ENCODE measurements around the gene PNMA8A. TPM values are rescaled to one million over a fixed set of nuclear protein-coding genes. Genes with fewer than 3 reads are reported as not detected.

PNMA8A gene
- total RNA-seq, 2 experiments from 2014 or later, result not detected

DNA sequence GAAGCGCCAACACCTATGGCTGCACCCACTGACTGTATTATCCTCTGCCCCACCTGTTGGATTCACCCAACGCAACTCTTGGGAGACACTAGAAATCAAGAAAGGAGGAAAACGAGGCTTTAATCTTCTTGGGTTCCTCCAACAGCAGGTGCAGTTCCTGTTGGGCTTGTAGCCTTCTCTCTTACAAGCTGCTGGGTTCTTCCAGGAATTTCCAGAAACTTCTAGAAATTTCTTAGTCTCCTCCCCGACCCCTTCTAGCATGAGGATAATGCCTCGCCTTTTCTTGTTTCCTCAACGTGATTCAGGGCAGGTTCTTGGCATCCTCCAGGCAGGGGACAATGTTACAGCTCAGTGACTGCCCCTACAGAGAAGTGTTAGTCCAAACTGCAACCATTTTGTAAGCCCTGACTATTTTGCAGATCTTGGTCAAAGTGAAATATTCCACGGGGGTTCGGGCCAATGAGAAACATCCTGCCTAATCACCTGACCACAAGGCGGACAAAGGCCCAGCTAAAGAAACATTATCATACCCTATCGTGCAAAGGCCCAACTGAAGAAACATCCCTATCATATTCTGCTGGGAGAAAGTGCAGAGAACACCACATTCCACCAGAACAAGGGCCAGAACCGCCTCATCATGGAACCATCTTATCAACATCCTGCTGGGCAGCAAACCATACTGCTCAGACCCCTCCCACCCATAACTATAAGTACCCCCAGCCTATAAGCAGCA lies 614 bp upstream of the PNMA8A start:
- Mint-ChIP-seq H3K4me3 (no peak overlapping the region), H3K4me1 (peaks cover 3% of the 10 kb centered on the region), H3K9me3 (no peaks in the 10 kb centered on the region), H3K27ac (no peak overlapping the region), H3K36me3 (ENCODE audit: low read depth) (no peaks in the 10 kb centered on the region), H3K27me3 (peaks cover 57% of the 10 kb centered on the region)
- ChIA-PET POLR2A (no interaction called here), CTCF (no interaction called here)
- DNase-seq, result no peak

DNA sequence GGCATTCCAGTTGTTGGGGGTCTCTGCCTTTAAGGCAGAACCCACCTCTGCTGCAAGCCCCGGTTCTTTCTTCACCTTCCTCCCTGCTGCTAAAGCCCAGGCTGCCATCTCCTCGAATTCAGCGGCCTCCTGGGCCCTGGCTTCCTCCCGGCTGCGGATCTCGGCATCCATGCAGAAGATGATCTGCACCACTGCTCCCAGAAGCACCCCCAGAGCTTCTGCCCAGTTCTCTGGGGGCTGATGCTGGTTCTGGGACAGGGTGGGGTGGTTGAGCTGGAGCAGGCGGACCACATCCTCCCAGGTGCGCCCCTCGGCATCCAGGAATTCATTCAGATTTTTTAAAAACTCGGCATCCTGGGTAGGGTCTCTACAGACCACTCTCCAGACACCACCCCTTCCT lies 987 bp downstream of the PNMA8A start:
- peaks cover 65% of the 10 kb centered on the region for H3K27me3 Mint-ChIP-seq

DNA sequence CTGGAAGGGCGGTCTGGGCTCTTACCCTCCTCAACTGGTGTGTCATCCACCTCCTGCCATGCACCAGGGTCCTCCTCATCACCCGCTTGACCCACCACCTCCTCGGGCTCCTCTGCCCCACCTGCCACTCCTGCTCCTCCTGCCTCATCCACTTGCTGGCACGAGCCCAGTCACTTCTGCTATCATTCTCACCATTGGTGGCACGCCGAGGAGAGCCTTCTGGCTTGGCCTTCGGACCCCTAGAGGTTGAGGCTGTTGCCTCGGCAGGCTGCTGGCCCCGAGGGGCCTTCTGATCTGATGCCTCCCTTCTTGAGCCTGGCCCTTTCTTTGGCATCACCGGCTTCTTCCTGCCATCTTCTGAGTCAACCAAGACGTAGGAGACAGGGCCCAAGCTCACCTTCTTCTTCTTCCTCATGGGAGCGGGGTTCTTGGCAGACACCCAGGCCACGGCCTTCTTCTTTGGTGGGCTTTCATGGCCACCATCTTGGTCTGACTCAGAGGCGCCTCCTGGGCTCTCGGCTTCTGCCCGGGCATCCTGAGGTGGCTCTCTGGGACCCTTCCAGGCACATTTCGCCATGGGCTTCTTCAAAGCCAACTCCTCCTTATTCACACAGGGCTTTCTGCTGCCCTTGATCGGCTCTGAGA lies 1.7 kb downstream of the PNMA8A start:
- ChIA-PET POLR2A (no interaction called here), CTCF (no interaction called here)
- H3K9me3 Mint-ChIP-seq, result no peaks in the 10 kb centered on the region
- H3K4me1 Mint-ChIP-seq, result peaks cover 11% of the 10 kb centered on the region
- no peak for DNase-seq
- H3K27me3 Mint-ChIP-seq, result peaks cover 72% of the 10 kb centered on the region
- H3K27ac Mint-ChIP-seq, result no peak overlapping the region
- H3K36me3 Mint-ChIP-seq (ENCODE audit: low read depth), result no peaks in the 10 kb centered on the region
- H3K4me3 Mint-ChIP-seq, result no peak overlapping the region

More for the DNA sequence above, 987 bp downstream of the PNMA8A start:
- POLR2A ChIA-PET, result no interaction called here
- peaks cover 11% of the 10 kb centered on the region for H3K4me1 Mint-ChIP-seq
- no peak overlapping the region for H3K4me3 Mint-ChIP-seq
- no peaks in the 10 kb centered on the region for H3K36me3 Mint-ChIP-seq (ENCODE audit: low read depth)
- CTCF ChIA-PET, result no interaction called here
- H3K27ac Mint-ChIP-seq, result no peak overlapping the region
- no peaks in the 10 kb centered on the region for H3K9me3 Mint-ChIP-seq
- no peak for DNase-seq

DNA sequence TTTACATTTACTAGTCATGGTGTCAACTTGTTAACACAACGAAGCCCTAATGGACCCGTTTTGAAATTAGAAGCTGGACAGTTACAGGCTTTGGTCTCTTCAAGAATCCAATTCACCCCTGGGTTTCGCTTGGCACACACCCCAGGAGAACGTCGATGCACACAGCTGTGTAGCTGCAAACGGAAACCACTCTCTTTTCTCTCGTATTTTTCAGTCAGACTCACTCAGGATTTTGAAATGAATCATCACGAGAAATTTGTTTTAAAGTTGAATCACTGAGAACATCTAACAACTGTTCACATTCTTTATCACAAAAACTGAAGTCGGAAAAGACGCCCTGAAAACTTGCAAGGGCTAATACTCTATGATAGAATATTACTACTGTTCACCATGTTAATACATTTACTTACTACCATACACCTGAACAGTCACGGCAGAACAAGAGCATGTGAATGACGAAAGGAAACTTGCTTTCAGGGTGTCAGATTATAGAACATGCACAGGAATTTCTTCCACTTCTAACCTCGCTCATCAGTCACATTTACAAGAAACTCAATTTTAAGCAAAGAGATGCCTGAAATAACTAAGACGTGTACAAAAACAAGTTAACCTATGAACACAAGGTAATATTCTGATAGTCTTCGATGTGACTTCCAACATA lies 4.7 kb downstream of the PNMA8A start:
- Mint-ChIP-seq H3K36me3 (ENCODE audit: low read depth) (no peaks in the 10 kb centered on the region), H3K27ac (no peak overlapping the region), H3K4me3 (no peak overlapping the region), H3K4me1 (peaks cover 11% of the 10 kb centered on the region), H3K9me3 (no peaks in the 10 kb centered on the region), H3K27me3 (peaks cover 51% of the 10 kb centered on the region)
- CTCF ChIA-PET, result interaction anchor here (0.6 kb wide), 2 partner anchors 61 to 414 kb away, joined by 3 read pairs; no protein-coding TSS in a partner anchor
- DNase-seq, result no peak
- POLR2A ChIA-PET, result no interaction called here

DNA sequence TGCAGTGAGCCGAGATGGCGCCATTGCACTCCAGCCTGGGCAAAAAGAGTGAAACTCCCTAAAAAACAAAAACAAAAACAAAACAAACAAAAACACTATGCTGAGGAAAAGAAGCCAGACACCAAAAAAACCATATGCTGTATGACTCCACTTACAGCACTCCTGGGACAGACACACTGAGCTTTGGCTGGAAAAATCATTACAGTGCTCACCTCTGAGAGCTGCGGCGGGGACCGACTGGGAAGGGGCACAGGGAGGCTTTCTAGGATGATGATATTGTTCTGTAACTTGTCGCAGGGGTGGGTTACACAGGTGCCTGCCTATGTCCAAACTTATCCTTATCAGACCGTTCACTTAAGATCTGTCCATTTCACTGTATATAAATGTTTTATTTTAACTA lies 7.8 kb downstream of the PNMA8A start:
- Mint-ChIP-seq H3K4me3 (no peak overlapping the region), H3K27me3 (peaks cover 32% of the 10 kb centered on the region), H3K4me1 (peaks cover 11% of the 10 kb centered on the region), H3K36me3 (ENCODE audit: low read depth) (no peaks in the 10 kb centered on the region), H3K9me3 (no peaks in the 10 kb centered on the region), H3K27ac (no peak overlapping the region)
- ChIA-PET CTCF (interaction anchor here (0.6 kb wide), 1 partner anchor 63 kb away, joined by 3 read pairs; no protein-coding TSS in a partner anchor), POLR2A (no interaction called here)
- DNase-seq, result no peak

DNA sequence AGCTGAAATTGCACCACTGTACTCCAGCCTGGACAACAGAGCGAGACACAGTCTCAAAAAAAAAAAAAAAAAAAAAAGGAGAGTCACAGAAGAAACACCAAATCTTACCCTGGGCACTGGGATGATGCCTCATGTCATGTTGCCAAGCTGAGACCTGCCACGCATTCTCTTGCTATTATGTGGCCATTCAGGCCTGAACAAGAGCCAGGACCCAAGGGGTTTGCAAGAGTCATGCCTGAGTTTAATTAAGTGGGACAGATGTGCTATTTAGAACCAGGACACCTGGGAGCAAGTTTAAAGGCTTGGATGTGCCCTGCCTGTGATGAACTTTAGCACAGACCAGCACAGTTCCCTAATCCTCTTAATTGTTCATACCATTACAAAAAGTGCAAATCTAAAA lies 9.8 kb downstream of the PNMA8A start:
- ChIA-PET POLR2A (no interaction called here), CTCF (no interaction called here)
- peaks cover 21% of the 10 kb centered on the region for H3K27me3 Mint-ChIP-seq
- H3K4me1 Mint-ChIP-seq, result peaks cover 4% of the 10 kb centered on the region
- no peaks in the 10 kb centered on the region for H3K36me3 Mint-ChIP-seq (ENCODE audit: low read depth)
- no peak overlapping the region for H3K4me3 Mint-ChIP-seq
- no peaks in the 10 kb centered on the region for H3K9me3 Mint-ChIP-seq
- DNase-seq, result no peak
- H3K27ac Mint-ChIP-seq, result no peak overlapping the region

DNA sequence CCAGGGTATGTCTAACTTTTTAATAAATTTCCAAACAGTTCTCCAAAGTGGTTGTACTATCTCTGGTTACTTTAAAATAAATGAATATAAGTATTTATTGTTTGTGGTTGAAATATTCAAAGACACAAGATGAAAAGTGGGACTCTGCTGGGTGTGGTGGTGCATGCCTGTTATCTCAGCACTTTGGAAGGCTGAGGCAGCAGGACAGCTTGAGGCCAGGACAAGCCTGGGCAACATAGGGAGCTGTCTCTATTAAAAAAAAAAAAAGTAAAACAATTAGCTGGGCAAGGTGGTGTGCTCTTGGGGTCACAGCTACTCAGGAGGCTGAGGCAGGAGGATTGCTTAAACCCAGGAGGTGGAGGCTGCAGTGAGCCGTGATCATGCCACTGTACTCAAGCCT lies 10.4 kb downstream of the PNMA8A start:
- Mint-ChIP-seq H3K4me1 (no peaks in the 10 kb centered on the region), H3K36me3 (ENCODE audit: low read depth) (no peaks in the 10 kb centered on the region), H3K4me3 (no peak overlapping the region), H3K9me3 (no peaks in the 10 kb centered on the region), H3K27ac (no peak overlapping the region), H3K27me3 (peaks cover 20% of the 10 kb centered on the region)
- ChIA-PET CTCF (no interaction called here), POLR2A (no interaction called here)
- no peak for DNase-seq

DNA sequence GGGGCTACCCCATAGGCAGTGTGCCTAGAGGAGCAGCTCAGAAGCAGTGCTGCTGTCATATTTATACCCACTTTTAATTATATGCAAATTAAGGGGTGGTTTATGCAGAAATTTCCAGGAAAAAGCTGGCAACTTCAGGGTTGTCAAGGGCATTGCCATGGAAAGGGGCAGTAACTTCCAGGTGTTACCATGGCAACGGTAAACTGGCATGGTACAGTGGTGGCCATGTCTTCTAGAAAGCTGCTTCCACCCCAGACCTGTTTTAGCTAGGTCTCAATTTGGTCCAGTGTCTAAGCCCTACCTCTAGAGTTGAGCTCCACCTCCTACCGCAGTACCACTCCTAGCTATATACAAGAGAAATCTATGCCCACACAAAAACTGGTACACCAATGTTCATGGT lies 11.3 kb downstream of the PNMA8A start:
- no peak for DNase-seq
- no peaks in the 10 kb centered on the region for H3K36me3 Mint-ChIP-seq (ENCODE audit: low read depth)
- ChIA-PET POLR2A (no interaction called here), CTCF (no interaction called here)
- H3K27me3 Mint-ChIP-seq, result peaks cover 16% of the 10 kb centered on the region
- no peak overlapping the region for H3K27ac Mint-ChIP-seq
- H3K4me1 Mint-ChIP-seq, result no peaks in the 10 kb centered on the region
- H3K4me3 Mint-ChIP-seq, result no peak overlapping the region
- H3K9me3 Mint-ChIP-seq, result no peaks in the 10 kb centered on the region

DNA sequence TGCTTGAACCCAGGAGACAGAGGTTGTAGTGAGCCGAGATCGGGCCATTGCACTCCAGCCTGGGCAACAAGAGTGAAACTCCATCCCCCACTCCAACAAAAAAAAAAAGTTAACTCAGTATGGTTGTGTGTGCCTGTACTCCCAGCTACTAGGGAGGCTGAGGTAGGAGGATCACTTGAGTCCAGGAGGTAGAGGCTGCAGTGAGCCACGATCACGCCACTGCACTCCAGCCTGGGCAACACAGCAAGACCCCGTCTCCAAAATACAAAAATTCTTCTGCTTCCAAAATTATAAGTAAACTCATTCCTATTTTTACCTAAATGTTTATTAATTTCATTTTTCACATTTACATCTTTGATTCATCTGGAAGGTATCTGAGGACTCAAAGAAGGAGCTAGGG lies 14.4 kb downstream of the PNMA8A start:
- Mint-ChIP-seq H3K27ac (no peak overlapping the region), H3K36me3 (ENCODE audit: low read depth) (no peaks in the 10 kb centered on the region), H3K9me3 (no peaks in the 10 kb centered on the region), H3K4me3 (no peak overlapping the region), H3K27me3 (peaks cover 17% of the 10 kb centered on the region), H3K4me1 (no peaks in the 10 kb centered on the region)
- ChIA-PET CTCF (no interaction called here), POLR2A (no interaction called here)
- DNase-seq, result no peak

DNA sequence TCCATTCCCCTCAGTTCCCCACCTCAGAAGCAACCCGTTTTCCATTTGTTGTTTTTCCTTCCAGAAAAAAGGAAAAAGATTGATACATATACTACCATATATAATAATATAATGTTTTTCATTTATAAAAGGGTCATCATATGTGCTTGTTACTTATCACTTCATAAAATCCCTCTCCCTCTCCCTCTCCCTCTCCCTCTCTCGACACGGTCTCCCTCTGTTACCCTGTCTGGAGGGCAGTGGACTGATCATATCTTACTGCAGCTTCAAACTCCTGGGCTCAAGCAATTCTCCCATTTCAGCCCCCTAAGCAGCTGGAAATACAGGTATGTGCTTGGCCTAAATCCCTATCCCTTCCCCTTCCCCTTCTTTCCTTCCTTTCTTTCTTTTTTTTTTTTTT lies 17.1 kb downstream of the PNMA8A start:
- Mint-ChIP-seq H3K27ac (no peak overlapping the region), H3K27me3 (peaks cover 31% of the 10 kb centered on the region), H3K9me3 (peaks cover 7% of the 10 kb centered on the region), H3K4me1 (no peaks in the 10 kb centered on the region), H3K36me3 (ENCODE audit: low read depth) (no peaks in the 10 kb centered on the region), H3K4me3 (no peak overlapping the region)
- CTCF ChIA-PET, result no interaction called here
- DNase-seq, result no peak
- POLR2A ChIA-PET, result no interaction called here

DNA sequence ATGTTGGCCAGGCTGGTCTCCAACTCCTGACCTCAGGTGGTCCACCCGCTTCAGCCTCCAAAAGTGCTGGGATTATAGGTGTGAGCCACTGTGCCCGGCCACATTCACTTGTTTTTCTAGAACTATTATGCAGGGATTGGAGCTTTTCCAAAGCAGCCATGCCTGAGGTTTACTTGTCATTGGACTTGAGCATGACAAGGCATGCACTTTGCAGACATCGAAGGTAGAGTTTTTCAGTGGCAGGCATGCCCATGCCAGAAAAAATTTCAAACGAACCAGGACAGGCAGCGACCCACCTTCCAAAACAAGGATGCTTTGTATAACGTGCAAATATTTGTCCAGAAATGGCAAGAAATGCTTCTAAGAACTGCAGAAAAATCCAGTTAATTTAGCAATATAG lies 17.7 kb downstream of the PNMA8A start:
- Mint-ChIP-seq H3K36me3 (ENCODE audit: low read depth) (no peaks in the 10 kb centered on the region), H3K9me3 (peaks cover 8% of the 10 kb centered on the region), H3K4me1 (no peaks in the 10 kb centered on the region), H3K27ac (no peak overlapping the region), H3K4me3 (no peak overlapping the region), H3K27me3 (peaks cover 31% of the 10 kb centered on the region)
- ChIA-PET POLR2A (no interaction called here), CTCF (no interaction called here)
- no peak for DNase-seq

DNA sequence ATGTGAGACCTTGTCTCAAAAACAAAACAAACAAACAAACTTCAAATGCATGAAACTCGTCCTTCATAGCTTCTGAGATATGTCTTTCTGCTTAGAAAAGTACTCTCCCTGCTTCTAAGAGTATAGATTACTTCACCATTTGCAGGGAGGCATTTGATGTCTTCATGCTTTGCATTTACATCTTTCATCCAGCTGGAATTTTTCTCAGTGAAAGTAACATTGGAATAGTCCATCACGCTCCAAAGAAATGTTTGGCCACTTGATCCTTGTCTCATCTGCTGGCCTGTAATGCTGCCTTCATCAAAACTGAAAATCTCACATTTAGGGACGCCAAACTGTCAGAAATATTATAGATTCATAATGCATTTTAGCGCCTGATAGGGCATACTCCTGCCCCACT lies 19.2 kb downstream of the PNMA8A start:
- no peak for DNase-seq
- CTCF ChIA-PET, result no interaction called here

DNA sequence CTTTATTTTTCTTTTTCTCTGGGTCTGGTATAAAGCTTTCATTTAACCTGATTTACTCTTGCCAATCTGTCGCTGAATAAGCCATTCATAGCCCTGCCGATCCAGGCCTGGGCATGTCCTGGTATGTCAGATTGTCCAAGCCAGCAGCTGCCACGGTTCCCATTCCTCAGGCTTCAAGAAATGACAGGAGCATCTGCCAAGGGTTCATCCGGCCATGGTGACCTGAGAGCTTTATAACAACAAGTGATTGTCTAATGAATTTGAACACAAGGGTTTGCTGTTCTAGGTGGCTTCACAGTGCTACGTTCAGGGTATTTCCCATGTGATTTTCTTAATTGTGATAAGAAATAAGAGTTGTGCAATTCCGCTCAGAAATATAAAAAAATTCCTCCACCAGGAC lies 20.0 kb downstream of the PNMA8A start:
- Mint-ChIP-seq H3K27ac (no peak overlapping the region), H3K4me1 (no peaks in the 10 kb centered on the region), H3K36me3 (ENCODE audit: low read depth) (no peaks in the 10 kb centered on the region), H3K4me3 (no peak overlapping the region), H3K27me3 (peaks cover 29% of the 10 kb centered on the region), H3K9me3 (peaks cover 8% of the 10 kb centered on the region)
- ChIA-PET POLR2A (no interaction called here), CTCF (interaction anchor here (0.5 to 1.1 kb wide), 2 partner anchors 26 to 57 kb away, joined by 3 read pairs; no protein-coding TSS in a partner anchor)
- DNase-seq, result no peak

More for the DNA sequence above, 19.2 kb downstream of the PNMA8A start:
- Mint-ChIP-seq H3K4me3 (no peak overlapping the region), H3K36me3 (ENCODE audit: low read depth) (no peaks in the 10 kb centered on the region), H3K27me3 (peaks cover 29% of the 10 kb centered on the region), H3K4me1 (no peaks in the 10 kb centered on the region), H3K27ac (no peak overlapping the region), H3K9me3 (peaks cover 8% of the 10 kb centered on the region)
- POLR2A ChIA-PET, result no interaction called here

DNA sequence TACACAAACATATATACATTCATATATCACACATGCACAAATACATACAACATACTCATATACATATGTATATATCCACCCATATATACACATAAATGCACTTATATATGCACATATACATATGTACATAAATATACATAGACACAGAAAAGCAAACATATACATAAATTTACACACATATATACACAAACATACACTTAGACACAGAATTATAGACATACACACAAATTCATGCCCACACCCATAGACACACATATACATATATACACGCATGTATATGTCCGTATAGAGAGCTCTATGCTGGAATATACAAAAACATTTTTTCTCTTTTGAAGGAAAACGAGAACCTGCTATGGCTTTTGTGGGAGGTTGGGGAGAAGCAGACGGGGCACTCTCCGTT lies 20.6 kb downstream of the PNMA8A start:
- DNase-seq, result no peak
- no peak overlapping the region for H3K4me3 Mint-ChIP-seq
- ChIA-PET CTCF (interaction anchor here (0.5 to 1.1 kb wide), 2 partner anchors 25 to 56 kb away, joined by 3 read pairs; no protein-coding TSS in a partner anchor), POLR2A (no interaction called here)
- H3K27ac Mint-ChIP-seq, result no peak overlapping the region
- H3K4me1 Mint-ChIP-seq, result no peaks in the 10 kb centered on the region
- peaks cover 8% of the 10 kb centered on the region for H3K9me3 Mint-ChIP-seq
- no peaks in the 10 kb centered on the region for H3K36me3 Mint-ChIP-seq (ENCODE audit: low read depth)
- H3K27me3 Mint-ChIP-seq, result peaks cover 30% of the 10 kb centered on the region

Measured in activated CD4-positive, alpha-beta memory T cell treated with anti-CD3 and anti-CD28 coated beads, Interleukin-2, amount 10 ng/mL, durations not matched to agents 7 days and 5 days (primary cell).